Measurements from ENCODE around the gene LAYN. TPM values are rescaled to one million over a fixed set of nuclear protein-coding genes. Genes with fewer than 3 reads are reported as not detected.
A peak's percentile ranks its signal among the peaks of the same experiment; 100 is the strongest.

The LAYN gene
- total RNA-seq, 1 donor from 2014 or later, result 7.5 TPM

DNA sequence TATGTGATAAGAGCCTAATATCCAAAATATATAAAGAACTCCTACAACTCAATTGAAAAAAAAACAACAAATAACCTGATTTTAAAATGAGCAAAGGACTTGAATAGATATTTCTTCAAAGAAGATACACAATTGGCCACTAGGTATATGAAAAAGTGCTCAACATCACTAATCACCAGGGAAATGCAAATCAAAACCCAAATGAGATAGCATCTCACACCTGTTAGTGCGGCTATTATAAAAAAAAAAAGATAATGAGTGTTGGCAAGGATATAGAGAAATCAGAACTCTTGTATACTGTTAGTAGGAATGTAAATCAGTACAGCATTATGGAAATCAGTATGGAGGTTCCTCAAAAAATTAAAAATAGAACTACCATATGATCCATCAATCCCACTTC, 55.8 kb downstream of the LAYN start:
- Mint-ChIP-seq H3K36me3 (ENCODE audit: low read depth) (no peaks in the 10 kb centered on the region), H3K27ac (no peak overlapping the region), H3K4me3 (no peak overlapping the region), H3K27me3 (ENCODE audit: insufficient read depth) (peaks cover 8% of the 10 kb centered on the region), H3K9me3 (no peaks in the 10 kb centered on the region), H3K4me1 (ENCODE audit: low read depth) (peaks cover 15% of the 10 kb centered on the region)
- DNase-seq (ENCODE audit: low spot score), result no peak
- intact Hi-C loops (cut with micrococcal nuclease), result no loop called here

DNA sequence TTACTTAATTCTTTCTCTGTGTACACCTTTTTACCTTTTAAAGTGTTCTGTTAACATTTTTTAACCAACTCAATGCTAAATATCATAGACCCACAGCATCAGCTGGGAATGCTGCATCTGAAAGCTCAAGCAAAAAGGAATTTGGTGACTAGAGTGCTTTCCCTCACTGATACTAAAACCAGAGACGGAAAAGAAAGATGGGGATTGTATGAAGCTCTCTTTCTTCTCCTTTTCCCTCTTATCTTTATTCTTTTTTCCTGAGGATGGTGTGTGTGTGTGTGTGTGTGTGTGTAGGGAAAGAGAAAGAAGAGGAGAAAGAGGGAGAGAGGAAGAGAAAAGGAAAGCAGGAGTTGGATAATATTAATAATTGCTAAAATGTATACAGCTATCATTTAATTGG, 57.6 kb downstream of the LAYN start:
- Mint-ChIP-seq H3K4me3 (no peak overlapping the region), H3K27ac (no peak overlapping the region), H3K4me1 (ENCODE audit: low read depth) (peaks cover 24% of the 10 kb centered on the region), H3K9me3 (no peaks in the 10 kb centered on the region), H3K27me3 (ENCODE audit: insufficient read depth) (peaks cover 8% of the 10 kb centered on the region), H3K36me3 (ENCODE audit: low read depth) (peaks cover under 1% of the 10 kb centered on the region)
- intact Hi-C loops (cut with micrococcal nuclease), result no loop called here
- DNase-seq (ENCODE audit: low spot score), result no peak

DNA sequence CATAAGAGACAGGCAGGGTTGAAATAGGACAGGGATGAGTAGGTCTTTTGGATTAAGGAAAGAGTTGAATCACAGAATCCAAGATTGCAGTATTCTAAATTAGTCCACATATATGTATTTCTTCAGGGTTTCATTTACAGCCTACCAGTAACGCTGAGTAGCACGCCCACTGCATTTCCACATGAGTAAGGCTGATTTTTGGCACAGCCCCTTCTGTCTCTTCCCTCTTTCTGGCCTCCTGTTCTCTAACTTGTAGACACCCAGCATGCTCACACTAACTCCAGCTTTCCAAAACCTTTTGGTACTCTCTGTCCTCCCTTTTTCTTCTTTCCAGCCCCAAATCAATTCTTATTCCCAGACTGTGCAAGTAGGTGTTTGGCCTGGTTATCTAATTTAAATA, 58.0 kb downstream of the LAYN start:
- Mint-ChIP-seq H3K36me3 (ENCODE audit: low read depth) (peaks cover 2% of the 10 kb centered on the region), H3K27ac (no peak overlapping the region), H3K9me3 (no peaks in the 10 kb centered on the region), H3K27me3 (ENCODE audit: insufficient read depth) (peaks cover 8% of the 10 kb centered on the region), H3K4me3 (no peak overlapping the region), H3K4me1 (ENCODE audit: low read depth) (peaks cover 28% of the 10 kb centered on the region)
- intact Hi-C loops (cut with micrococcal nuclease), result no loop called here
- no peak for DNase-seq (ENCODE audit: low spot score)

DNA sequence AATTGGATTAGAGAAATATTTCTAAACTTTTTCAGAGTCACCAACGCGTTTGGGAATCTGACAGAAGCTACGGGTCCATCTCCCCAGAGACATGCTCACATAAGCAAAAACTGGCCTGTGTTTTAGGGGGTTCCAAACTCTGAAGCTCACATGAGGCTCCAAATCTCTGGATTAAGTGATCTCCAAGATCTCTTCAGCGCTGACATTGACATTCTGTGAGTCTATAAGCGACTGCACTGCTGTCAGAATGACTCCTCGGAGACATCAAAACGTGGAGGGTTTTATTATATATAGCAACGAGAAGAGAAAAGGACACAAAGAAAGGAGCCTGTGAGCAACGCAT, 61.1 kb downstream of the LAYN start:
- H3K27ac Mint-ChIP-seq, result peak overlapping the region; percentile 91
- H3K27me3 Mint-ChIP-seq (ENCODE audit: insufficient read depth), result no peaks in the 10 kb centered on the region
- peaks cover 44% of the 10 kb centered on the region for H3K4me1 Mint-ChIP-seq (ENCODE audit: low read depth)
- intact Hi-C loops (cut with micrococcal nuclease), result loop anchor here (2.0 to 5.0 kb wide), 6 partner anchors 37 to 626 kb away; partner anchors contain the start of genes POU2AF1, PTS, SDHD and TIMM8B
- DNase-seq (ENCODE audit: low spot score), result no peak
- peaks cover 2% of the 10 kb centered on the region for H3K36me3 Mint-ChIP-seq (ENCODE audit: low read depth)
- no peaks in the 10 kb centered on the region for H3K9me3 Mint-ChIP-seq
- peak overlapping the region; percentile 85 for H3K4me3 Mint-ChIP-seq

GRCh38 chr11:111601979-111602864, 61.7 kb downstream of the LAYN start, which contains the start of gene SIK2:
SIK2 (plus strand) TSS chr11:111602449; CDS start chr11:111602564, 115 bp downstream.
- Mint-ChIP-seq H3K27ac (peak within 1 kb of the TSS; percentile 93), H3K4me3 (peak within 1 kb of the TSS; percentile 97), H3K4me1 (ENCODE audit: low read depth) (peaks cover 44% of the 10 kb centered on the region), H3K36me3 (ENCODE audit: low read depth) (peaks cover 2% of the 10 kb centered on the region), H3K27me3 (ENCODE audit: insufficient read depth) (no peaks in the 10 kb centered on the region), H3K9me3 (no peaks in the 10 kb centered on the region)
- peak; percentile 84 for DNase-seq (ENCODE audit: low spot score)
- intact Hi-C loops (cut with micrococcal nuclease), result loop anchor here (1.0 to 5.0 kb wide), 12 partner anchors 16 to 625 kb away; partner anchors contain the start of genes ALG9, CFAP68, FDXACB1 and POU2AF1

DNA sequence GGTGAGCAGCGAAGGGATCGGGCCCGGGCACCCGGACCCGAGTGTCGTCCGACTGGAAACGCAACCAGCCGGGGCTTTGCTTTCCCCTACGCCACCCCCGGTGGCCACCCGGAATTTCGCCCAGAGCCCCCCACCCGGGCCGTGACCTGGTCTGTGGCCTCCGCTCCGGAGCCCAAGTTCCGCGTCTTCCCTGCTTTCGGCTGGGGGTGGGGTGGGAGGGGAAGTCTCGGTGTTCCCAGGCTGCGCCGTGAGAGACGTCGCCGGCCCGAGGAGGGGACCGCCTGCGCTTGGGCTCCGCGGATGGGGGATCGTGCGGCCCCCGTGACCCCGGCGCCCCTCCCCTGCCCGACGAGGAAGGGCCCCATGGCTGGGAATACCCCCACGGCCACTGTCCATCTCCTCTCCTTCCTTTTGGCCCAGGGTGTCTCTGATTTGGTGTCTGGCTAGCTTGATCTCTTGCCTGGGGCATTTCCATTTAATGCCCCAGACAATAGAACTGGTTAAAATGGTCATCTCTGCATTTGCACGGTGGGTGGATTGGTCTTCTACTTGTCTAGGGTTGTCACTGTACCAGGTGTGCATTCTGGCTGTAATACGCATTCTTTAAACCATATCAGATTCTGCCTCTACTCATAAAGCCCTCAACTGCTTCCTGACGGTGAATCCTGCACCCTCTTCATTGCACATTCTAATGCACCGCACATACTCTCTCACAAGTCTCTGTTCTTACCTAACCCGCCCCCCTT, 62.5 kb downstream of the LAYN start:
- no peak for DNase-seq (ENCODE audit: low spot score)
- H3K9me3 Mint-ChIP-seq, result no peaks in the 10 kb centered on the region
- no peaks in the 10 kb centered on the region for H3K27me3 Mint-ChIP-seq (ENCODE audit: insufficient read depth)
- peak overlapping the region; percentile 97 for H3K4me3 Mint-ChIP-seq
- H3K27ac Mint-ChIP-seq, result peak overlapping the region; percentile 93
- H3K4me1 Mint-ChIP-seq (ENCODE audit: low read depth), result peaks cover 38% of the 10 kb centered on the region
- H3K36me3 Mint-ChIP-seq (ENCODE audit: low read depth), result peaks cover 2% of the 10 kb centered on the region
- intact Hi-C loops (cut with micrococcal nuclease), result loop anchor here (1.0 to 5.0 kb wide), 11 partner anchors 17 to 624 kb away; partner anchors contain the start of genes ALG9, CFAP68, FDXACB1 and POU2AF1

- Mint-ChIP-seq H3K4me3 (peak overlapping the region; percentile 97), H3K36me3 (ENCODE audit: low read depth) (peaks cover 2% of the 10 kb centered on the region), H3K4me1 (ENCODE audit: low read depth) (peaks cover 32% of the 10 kb centered on the region), H3K9me3 (no peaks in the 10 kb centered on the region), H3K27ac (peak overlapping the region; percentile 93), H3K27me3 (ENCODE audit: insufficient read depth) (no peaks in the 10 kb centered on the region)
- DNase-seq (ENCODE audit: low spot score), result no peak
- intact Hi-C loops (cut with micrococcal nuclease), result loop anchor here (1.0 to 5.0 kb wide), 8 partner anchors 71 to 624 kb away; partner anchors contain the start of genes ALG9, CFAP68, FDXACB1 and POU2AF1
These were observed 63.2 kb downstream of the LAYN start for GRCh38 chr11:111603611-111604130.

- Mint-ChIP-seq H3K4me3 (peak overlapping the region; percentile 23), H3K27me3 (ENCODE audit: insufficient read depth) (no peaks in the 10 kb centered on the region), H3K27ac (no peak overlapping the region), H3K36me3 (ENCODE audit: low read depth) (peaks cover 2% of the 10 kb centered on the region), H3K4me1 (ENCODE audit: low read depth) (peaks cover 30% of the 10 kb centered on the region), H3K9me3 (no peaks in the 10 kb centered on the region)
- DNase-seq (ENCODE audit: low spot score), result no peak
- intact Hi-C loops (cut with micrococcal nuclease), result loop anchor here (1.0 to 5.0 kb wide), 6 partner anchors 72 to 623 kb away; partner anchors contain the start of genes POU2AF1, PTS, SDHD and TIMM8B
These were observed 64.0 kb downstream of the LAYN start for GRCh38 chr11:111604392-111605009.

DNA sequence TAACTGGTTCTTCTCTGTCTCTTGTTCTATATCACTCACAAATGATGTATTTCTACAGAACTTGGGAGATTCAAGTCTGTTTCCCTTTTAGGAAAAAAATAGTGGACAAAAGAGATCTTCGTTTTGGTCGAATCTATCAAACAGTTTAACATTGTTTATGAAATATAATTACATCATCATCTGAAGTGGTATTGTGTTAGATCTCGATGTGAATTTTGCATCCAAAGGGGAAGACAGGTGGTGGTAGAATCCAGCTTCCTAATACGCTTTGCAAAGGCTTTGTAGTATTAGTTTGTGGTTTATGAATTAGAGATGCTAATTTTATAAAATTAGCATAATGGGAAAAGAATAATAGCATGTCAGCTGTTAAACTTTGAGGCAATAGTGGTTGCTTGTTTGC, 65.2 kb downstream of the LAYN start:
- intact Hi-C loops (cut with micrococcal nuclease), result no loop called here
- H3K4me1 Mint-ChIP-seq (ENCODE audit: low read depth), result peaks cover 30% of the 10 kb centered on the region
- H3K36me3 Mint-ChIP-seq (ENCODE audit: low read depth), result peaks cover 2% of the 10 kb centered on the region
- DNase-seq (ENCODE audit: low spot score), result no peak
- H3K4me3 Mint-ChIP-seq, result no peak overlapping the region
- no peaks in the 10 kb centered on the region for H3K27me3 Mint-ChIP-seq (ENCODE audit: insufficient read depth)
- no peaks in the 10 kb centered on the region for H3K9me3 Mint-ChIP-seq
- no peak overlapping the region for H3K27ac Mint-ChIP-seq

DNA sequence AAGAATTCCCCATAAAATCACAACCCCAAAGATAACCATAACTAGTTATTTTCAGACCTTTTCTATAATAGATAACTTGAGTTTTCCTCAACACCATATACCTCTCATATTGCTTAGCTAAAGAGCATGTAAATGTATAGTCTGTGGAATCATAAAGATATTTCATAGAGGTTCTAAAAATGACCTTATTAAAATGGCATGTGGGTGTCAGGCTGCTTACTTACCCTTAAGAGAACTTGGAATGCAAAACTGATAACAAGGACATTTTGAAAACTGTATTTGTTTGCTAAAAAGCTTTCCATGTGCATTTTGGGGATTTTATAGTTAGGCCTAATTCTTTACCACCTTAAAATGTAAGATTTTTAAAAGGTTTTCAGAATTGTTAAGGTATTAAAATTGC, 66.5 kb downstream of the LAYN start:
- Mint-ChIP-seq H3K36me3 (ENCODE audit: low read depth) (peaks cover 2% of the 10 kb centered on the region), H3K9me3 (no peaks in the 10 kb centered on the region), H3K4me1 (ENCODE audit: low read depth) (peaks cover 22% of the 10 kb centered on the region), H3K27ac (no peak overlapping the region), H3K27me3 (ENCODE audit: insufficient read depth) (no peaks in the 10 kb centered on the region), H3K4me3 (no peak overlapping the region)
- intact Hi-C loops (cut with micrococcal nuclease), result no loop called here
- DNase-seq (ENCODE audit: low spot score), result no peak

GRCh38 chr11:111607751-111608150, 67.2 kb downstream of the LAYN start:
- DNase-seq (ENCODE audit: low spot score), result no peak
- Mint-ChIP-seq H3K27me3 (ENCODE audit: insufficient read depth) (no peaks in the 10 kb centered on the region), H3K4me3 (no peak overlapping the region), H3K36me3 (ENCODE audit: low read depth) (peaks cover 2% of the 10 kb centered on the region), H3K4me1 (ENCODE audit: low read depth) (peaks cover 22% of the 10 kb centered on the region), H3K27ac (no peak overlapping the region), H3K9me3 (no peaks in the 10 kb centered on the region)
- intact Hi-C loops (cut with micrococcal nuclease), result no loop called here

Data from activated T-helper 1 cell treated with anti-CD3 and anti-CD28 coated beads, Interleukin-12 subunit alpha, Interleukin-12 subunit beta, Interleukin-2, Interleukin-4 antibody, amounts not matched to agents 30 ng/mL and 10 ng/mL and 1 ng/mL, durations not matched to agents 14 hours and 24 hours and 36 hours (primary cell).